Pulmonary artery endothelial cell (primary cell): ENCODE results near the gene RNF227. TPM values are rescaled to one million over a fixed set of nuclear protein-coding genes. Genes with fewer than 3 reads are reported as not detected.
A peak's percentile ranks its signal among the peaks of the same experiment; 100 is the strongest.

Source experiments
- DNase-seq: peaks from one replicate; pipeline ENCODE4 v3.0.0-alpha.2; 2011; ENCODE audit warnings: low read depth, low spot score
- total RNA-seq: library from RNA; depleted of rRNA; stranded (reverse); fragments of >200 nt; gene quantifications from 2 replicates; pipeline ENCODE4 v1.2.3, GENCODE V29; 2014

RNF227 gene
- total RNA-seq, 1 donor from 2014 or later = 0.86 TPM

DNA sequence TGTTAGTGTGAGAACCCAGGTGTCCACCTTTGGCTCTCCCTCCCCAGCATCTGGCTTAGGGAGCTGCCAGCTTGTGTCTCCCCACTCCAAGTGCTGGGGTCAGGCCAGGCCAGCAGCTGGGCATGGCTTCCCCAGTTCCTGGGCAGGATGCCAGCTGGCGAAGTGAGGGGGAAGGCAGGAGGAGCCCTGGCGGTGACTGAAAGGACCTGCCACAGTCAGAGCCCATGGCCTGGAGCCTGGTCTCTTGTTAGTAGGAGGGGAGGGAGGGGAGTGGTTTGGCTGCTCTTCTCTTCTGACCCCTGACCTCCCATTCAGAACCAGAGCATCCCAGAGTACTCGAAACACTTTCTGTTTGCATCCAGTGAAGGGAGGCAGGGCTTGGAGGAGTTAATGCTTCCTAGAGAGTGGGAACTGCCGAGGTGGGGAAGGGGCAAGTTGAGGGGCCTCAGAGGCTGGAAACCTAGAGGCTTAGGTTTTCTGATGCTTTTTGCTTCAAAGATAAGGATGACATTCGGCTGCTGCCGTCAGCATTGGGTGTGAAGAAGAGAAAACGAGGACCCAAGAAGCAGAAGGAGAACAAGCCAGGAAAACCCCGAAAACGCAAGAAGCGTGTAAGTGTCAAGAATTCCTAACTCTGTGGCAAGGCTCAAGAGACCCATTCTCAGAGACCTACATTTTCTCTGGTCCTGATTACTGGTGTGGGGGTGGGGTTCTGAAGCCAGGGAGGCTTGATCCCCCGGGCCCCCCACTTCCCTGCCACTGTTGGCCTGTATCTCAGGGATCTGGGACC is 26.7 kb downstream of the RNF227 start:
- peak; percentile 81 for DNase-seq

GRCh38 chr17:7888184-7888920 is 27.7 kb downstream of the RNF227 start, which contains the start of gene CHD3:
CHD3 (plus strand) TSS chr17:7888789; CDS start chr17:7889001, 212 bp downstream.
- DNase-seq = no peak

DNA sequence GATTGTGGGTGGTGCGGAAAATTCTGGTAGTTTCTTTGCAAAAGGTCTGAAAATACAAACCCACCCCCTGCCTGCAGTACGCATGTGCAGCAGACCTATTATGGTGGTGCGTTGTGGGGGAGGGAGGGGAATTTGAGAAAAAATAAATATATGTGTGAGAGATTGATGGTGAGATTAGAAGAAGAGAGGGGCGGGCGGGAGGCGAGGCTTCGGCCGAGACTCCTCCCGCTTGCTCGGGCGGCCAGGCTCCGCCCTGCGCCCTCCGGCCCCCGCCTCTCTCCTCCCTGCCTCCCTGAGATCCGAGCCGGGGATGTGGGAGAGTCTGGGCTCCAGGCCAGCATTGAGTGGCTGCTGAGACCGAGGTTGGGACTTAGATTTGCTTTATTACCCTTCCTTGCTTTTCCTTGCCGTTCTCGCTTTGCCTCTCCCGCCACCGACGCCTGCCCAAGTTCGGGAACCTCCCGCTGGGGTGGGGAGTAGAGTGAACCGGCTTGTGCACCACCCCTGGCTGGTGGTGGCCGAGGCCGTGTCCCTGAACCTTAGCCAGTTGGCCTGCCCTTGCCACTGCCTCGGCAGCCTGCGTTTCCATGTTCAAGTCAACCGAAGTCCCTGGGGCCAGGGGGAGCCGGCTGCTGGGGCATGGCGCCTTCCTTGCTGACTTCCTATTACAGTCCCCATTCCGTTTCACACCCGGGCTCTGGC is 28.5 kb downstream of the RNF227 start:
- DNase-seq = peak; percentile 94

- DNase-seq = no peak
Measured at GRCh38 chr17:7887038-7887481, 29.0 kb downstream of the RNF227 start.

DNA sequence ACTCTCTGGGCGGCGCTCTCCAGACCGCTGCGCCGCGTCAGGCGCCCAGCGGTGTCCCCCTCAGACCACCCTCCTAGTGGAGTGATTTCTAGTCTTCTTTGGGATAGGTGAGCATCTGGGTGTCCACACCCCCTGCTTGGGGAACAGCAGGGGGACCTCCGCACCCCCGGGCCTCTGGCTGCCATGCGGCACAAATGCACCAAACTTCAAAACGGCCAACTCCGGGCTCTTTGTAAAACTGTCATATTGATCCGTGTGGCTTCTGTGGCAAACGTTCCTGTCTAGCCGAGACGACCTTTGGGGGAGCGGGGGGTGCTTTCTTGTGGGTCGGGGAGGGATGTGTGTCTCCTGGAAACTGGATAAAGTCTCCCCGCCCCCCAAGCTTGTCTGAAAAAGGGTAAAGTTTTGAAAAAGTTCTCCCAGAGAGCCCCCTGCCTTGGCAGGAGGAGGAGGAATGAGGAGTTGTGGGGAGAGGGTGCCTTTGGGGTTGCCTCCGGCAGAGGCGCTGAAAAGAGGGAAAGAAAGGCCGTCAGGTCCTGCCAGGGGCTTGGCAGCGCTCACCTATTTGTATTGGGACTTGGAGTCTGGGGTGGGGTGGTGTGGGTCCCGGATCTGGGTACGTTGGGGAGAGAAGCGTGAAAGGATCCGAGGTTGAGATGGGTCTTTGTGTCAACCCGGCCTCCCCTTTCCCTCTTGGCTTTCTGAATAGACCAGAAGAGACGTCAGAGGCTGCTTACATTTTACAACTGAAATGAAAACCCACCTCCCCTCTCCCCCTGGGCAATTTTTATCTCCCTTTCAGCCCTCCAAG is 29.7 kb downstream of the RNF227 start:
- DNase-seq = no peak

GRCh38 chr17:7885367-7886226 is 30.5 kb downstream of the RNF227 start:
- no peak for DNase-seq

GRCh38 chr17:7884581-7885366 is 31.3 kb downstream of the RNF227 start:
- DNase-seq = no peak

GRCh38 chr17:7883781-7884386 is 32.2 kb downstream of the RNF227 start:
- no peak for DNase-seq

DNA sequence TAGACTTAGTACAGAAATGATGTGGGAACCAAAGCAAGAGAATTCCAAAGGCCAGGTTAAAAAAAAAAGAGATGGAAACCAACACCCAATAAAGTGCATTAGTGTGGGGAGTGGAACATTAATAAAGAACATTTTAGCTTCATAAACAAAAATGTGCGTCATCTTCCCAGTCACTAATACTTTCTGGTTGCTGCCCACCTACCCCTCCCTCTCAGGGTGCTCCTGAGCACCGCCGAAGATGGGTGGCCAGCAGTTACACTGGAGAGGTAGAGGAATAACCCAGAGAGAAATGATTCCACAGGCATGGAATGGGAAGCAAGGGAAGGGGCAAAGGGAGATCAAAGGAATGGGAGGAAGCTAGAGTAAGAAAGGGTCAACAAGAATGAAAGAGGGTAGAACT is 33.5 kb downstream of the RNF227 start:
- DNase-seq = no peak

DNA sequence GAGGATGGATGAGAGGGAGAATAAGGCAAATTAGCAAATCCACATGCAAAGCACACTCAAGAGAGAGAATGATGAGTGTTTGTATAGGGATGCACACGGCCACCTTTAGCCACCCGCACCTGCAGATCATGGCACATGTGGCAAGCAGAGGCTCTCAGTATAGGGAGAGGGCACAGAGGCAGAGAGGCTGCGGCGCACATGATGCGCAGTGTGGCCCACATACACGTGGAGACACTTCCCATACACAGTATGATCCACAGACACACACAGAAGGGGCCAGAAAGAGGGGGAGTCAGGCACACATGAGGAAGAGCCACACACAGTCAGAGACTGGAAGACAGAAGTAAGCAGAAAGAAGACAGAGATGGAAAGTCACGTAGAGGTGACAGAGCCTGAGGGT is 34.0 kb downstream of the RNF227 start:
- DNase-seq = no peak

DNA sequence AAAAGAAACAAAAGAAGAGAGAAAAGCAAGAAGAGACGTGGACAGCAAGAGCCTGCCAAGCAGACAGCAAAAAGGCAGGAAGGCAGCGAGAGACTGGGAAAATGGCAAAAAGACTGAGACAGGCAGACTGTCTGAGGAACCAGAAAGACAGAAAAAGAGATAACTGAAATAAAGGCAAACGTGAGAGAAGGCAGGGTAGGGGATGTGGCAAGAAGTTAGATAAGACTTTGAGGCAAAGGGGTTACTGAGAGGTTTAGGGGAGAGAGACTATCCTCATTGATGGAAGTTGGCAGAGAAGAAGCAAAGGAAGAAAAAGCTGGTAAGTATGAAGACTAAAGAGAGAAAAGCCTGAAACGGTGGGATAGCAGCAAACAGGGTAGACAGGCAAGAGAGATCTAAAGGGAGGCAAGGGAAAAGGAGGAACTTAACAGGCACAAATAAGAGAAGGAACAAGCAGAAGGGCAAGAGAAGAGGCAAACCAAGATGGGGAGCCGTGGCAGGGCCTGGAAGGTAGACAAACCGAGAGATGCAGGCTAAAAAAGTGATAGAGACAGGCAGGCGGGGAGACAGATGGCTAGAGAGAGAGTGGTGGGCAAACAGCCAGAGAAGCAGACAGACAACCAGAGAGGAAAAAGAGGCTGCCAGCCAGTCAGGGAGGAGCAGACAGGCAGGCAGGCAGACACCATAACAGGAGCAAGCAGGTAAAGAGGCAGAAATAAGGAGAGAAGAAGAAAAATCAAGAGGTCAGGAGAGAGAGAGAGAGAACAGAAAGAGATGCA is 34.6 kb downstream of the RNF227 start:
- DNase-seq = no peak

- DNase-seq = no peak
Measured at GRCh38 chr17:7880076-7880868, 35.8 kb downstream of the RNF227 start.

GRCh38 chr17:7878234-7878633 is 37.9 kb downstream of the RNF227 start:
- no peak for DNase-seq

DNA sequence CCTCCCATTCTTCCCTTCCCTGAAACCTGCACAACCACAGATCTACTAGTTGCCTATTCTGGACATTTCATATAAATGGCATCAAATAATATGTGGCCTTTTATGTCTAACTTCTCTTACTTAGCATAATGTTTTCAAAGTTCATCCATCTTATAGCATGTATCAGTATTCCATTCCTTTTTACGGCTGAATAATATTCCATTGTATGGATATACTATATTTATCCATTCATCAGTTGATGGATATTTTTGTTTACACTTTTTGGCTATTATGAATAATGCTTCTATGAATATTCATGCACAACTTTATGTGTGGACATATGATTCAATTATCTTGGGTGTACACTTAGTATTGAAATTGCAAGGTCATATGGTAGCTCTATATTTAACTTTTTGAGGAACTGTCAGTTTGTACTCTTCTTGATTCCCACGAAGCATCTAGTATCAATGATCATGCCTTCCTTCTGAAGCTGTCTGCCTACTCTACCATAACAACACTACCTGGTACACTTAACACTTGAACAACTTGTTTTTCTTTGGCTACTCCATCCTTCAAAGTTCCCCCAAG is 40.2 kb downstream of the RNF227 start:
- no peak for DNase-seq

DNA sequence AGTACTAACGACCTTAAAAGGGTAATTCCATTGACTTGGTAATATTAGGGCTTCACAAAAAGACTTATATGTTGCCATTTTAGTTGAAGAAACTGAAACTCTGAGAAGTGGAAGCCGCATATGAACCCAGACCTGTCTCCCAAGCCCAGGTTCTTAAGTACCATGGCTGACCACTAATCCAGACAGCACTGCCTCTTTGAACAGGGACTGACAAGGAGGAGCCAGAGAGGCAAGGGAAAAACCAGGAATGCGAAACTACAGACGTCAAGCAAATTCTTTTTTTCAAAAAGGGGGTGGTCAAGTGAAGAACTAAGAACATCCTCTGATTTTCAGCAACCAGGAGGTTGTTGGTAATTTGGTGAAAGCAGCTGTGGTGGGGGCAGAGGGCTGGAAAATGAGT is 43.0 kb downstream of the RNF227 start:
- DNase-seq = no peak

DNA sequence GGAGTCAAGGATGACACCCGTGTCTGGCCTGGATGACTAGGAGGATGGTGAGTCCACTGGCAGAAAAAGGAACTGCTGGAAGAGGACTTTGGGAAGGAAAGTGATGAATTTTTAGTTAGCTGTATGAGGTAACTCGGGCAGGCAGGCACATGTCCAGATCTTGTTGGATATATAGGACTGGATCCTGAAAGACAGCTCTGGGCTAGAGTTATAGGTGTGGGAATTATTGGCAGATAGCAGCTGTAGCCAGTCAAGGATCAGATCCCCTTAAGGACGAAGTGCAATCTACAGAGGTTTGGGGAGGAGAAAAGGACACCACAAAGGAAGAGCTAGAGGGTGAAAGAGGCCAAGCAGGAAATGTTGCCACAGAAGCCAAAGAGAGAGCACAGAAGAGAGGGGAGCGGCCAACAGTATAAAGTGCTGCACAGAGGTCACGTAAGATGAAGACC is 48.2 kb downstream of the RNF227 start:
- no peak for DNase-seq
